SU-DHL-6 (cell line): Measurements from ENCODE around the gene ADAM12.

Source experiments
- H2AFZ ChIP-seq: fragments of 200-600 bp; sonication (generic); 2 replicates; pipeline ENCODE4 v1.6.1; 2014; ENCODE audit warnings: low read depth, mild to moderate bottlenecking, moderate library complexity, mixed read lengths, antibody characterized with exemption, low read length; ENCODE audit not compliant: severe bottlenecking
- H3F3A ChIP-seq: fragments of 200-600 bp; shearing (Covaris generic); 2 replicates; pipeline ENCODE4 v1.6.0; 2016; ENCODE audit warnings: antibody characterized with exemption, mild to moderate bottlenecking; ENCODE audit not compliant: insufficient read depth
- H3K27ac ChIP-seq: fragments of 200-600 bp; sonication (generic); 2 replicates; pipeline ENCODE4 v1.5.1; 2016; ENCODE audit warnings: low read depth, mild to moderate bottlenecking, low read length, moderate library complexity, mixed read lengths
- H3K27me3 ChIP-seq: fragments of 200-600 bp; sonication (generic), shearing (Covaris generic); 2 replicates; pipeline ENCODE4 v1.6.0; 2014; ENCODE audit warnings: mild to moderate bottlenecking, low read length
- H3K36me3 ChIP-seq: fragments of 200-600 bp; sonication (generic); 2 replicates; pipeline ENCODE4 v1.6.1; 2014; ENCODE audit warnings: mild to moderate bottlenecking, low read length, mixed read lengths
- H3K4me2 ChIP-seq: fragments of 300-600, 200-600 bp; shearing (Covaris generic), sonication (generic); 2 replicates; pipeline ENCODE4 v1.6.0; 2014; ENCODE audit warnings: low read length, low read depth, mild to moderate bottlenecking; ENCODE audit not compliant: poor library complexity, severe bottlenecking
- H3K4me3 ChIP-seq: fragments of 200-600 bp; sonication (generic); 2 replicates; pipeline ENCODE4 v1.5.1; 2014; ENCODE audit warnings: antibody characterized with exemption, low read length, mild to moderate bottlenecking, mixed read lengths; ENCODE audit not compliant: insufficient read depth, poor library complexity, severe bottlenecking
- H3K79me2 ChIP-seq: fragments of 200-600 bp; sonication (generic); 2 replicates; pipeline ENCODE4 v1.6.1; 2014; ENCODE audit warnings: mild to moderate bottlenecking, low read length, moderate library complexity; ENCODE audit not compliant: insufficient read depth
- H3K9ac ChIP-seq: fragments of 200-600 bp; sonication (generic); 2 replicates; pipeline ENCODE4 v1.7.0; 2014; ENCODE audit warnings: mild to moderate bottlenecking, low read length
- H3K9me2 ChIP-seq: fragments of 200-600 bp; sonication (generic); replicated peaks from 2 replicates; pipeline ENCODE4 v1.6.1; 2014; ENCODE audit warnings: low read length; ENCODE audit not compliant: insufficient read depth
- H3K9me3 ChIP-seq: fragments of 200-600 bp; sonication (generic); 2 replicates; pipeline ENCODE4 v1.6.1; 2014; ENCODE audit warnings: low read length, mixed read lengths; ENCODE audit not compliant: insufficient read depth
- H4K20me1 ChIP-seq: fragments of 200-600 bp; sonication (generic); 2 replicates; pipeline ENCODE4 v1.6.1; 2014; ENCODE audit warnings: low read depth, mild to moderate bottlenecking, antibody characterized with exemption, low read length, moderate library complexity, mixed read lengths
- CTCF ChIP-seq: fragments of 200-600 bp; sonication (generic); IDR thresholded peaks from one replicate; pipeline ENCODE4 v1.5.1; 2017; ENCODE audit warnings: antibody characterized with exemption, mild to moderate bottlenecking, low read length, moderate library complexity; ENCODE audit not compliant: insufficient read depth, poor library complexity, severe bottlenecking
- EZH2phosphoT487 ChIP-seq: fragments of 200-600 bp; sonication (generic), shearing (Covaris generic); conservative IDR thresholded peaks from 2 replicates; pipeline ENCODE4 v1.6.1; 2018; ENCODE audit warnings: mild to moderate bottlenecking, antibody characterized with exemption, low read length, moderate library complexity, mixed read lengths

ADAM12 gene

DNA sequence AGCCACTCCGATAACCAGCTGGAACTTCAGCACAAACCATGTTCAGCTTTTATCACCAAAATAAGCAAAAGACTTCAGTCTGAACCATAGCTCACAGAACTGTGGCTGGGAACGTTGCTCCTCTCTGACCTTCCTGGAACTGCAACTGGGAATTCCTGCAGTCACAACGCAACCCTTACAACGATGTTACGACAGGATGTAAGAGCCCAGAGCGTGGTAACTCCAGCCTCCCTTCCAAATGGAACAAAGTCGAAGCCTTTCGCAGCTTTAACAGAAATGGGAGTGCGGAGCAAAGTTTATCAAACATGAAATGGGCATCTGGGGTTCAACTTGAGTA lies 162.6 kb downstream of the ADAM12 start:
- Histone ChIP-seq H3K36me3 (no peaks in the 10 kb centered on the region), H3K27me3 (no peaks in the 10 kb centered on the region), H3K9me2 (no peaks in the 10 kb centered on the region), H3K9ac (no peak overlapping the region), H3K4me2 (no peak overlapping the region), H4K20me1 (no peaks in the 10 kb centered on the region), H3K79me2 (no peaks in the 10 kb centered on the region), H3K9me3 (no peaks in the 10 kb centered on the region), H3K4me3 (no peak overlapping the region), H3F3A (no peaks in the 10 kb centered on the region), H3K27ac (no peak overlapping the region), H2AFZ (no peak overlapping the region)
- TF ChIP-seq CTCF, result no peak
- TF ChIP-seq EZH2phosphoT487, result no peak

DNA sequence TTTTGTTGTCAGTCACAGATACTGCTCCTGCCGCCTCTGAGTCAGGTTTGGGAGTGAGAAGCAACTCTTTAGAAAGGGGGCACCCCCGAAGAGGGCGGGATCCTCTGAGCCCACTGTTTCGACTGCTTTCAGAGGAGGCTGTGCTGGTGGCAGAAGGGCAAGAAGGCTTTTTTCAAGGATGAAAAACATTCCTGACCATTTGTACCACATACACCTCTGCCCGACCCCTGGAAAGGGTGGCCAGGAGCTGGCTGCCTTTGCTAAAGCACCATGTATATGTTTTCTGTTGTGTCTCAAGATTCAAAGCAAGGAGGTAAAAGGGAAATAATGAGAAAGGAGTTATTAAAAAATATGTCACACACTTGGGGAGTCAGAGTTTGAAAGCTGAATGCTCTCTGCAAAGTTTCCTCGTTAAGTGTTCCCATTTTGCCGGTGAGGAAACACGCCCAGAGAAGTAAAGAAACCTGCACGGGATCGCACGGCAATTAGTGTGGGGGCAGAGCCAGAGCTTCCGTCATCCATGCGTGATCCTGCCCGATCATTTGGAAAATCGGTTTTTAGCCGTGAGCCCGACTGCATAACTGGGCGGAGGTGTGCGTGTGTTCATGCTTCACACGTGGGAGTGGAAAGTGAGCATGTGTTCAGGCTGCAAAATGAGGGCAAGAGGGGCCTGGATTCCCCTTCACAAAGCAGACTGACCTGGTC lies 163.2 kb downstream of the ADAM12 start:
- H3K9me2 ChIP-seq, result no peaks in the 10 kb centered on the region
- no peaks in the 10 kb centered on the region for H3K27me3 ChIP-seq
- H4K20me1 ChIP-seq, result no peaks in the 10 kb centered on the region
- no peak overlapping the region for H2AFZ ChIP-seq
- H3K36me3 ChIP-seq, result no peaks in the 10 kb centered on the region
- H3K9ac ChIP-seq, result no peak overlapping the region
- H3K79me2 ChIP-seq, result no peaks in the 10 kb centered on the region
- H3K27ac ChIP-seq, result no peak overlapping the region
- no peak overlapping the region for H3K4me2 ChIP-seq
- no peaks in the 10 kb centered on the region for H3K9me3 ChIP-seq
- no peak overlapping the region for H3K4me3 ChIP-seq
- H3F3A ChIP-seq, result no peaks in the 10 kb centered on the region
- no peak for TF ChIP-seq CTCF
- no peak for TF ChIP-seq EZH2phosphoT487

DNA sequence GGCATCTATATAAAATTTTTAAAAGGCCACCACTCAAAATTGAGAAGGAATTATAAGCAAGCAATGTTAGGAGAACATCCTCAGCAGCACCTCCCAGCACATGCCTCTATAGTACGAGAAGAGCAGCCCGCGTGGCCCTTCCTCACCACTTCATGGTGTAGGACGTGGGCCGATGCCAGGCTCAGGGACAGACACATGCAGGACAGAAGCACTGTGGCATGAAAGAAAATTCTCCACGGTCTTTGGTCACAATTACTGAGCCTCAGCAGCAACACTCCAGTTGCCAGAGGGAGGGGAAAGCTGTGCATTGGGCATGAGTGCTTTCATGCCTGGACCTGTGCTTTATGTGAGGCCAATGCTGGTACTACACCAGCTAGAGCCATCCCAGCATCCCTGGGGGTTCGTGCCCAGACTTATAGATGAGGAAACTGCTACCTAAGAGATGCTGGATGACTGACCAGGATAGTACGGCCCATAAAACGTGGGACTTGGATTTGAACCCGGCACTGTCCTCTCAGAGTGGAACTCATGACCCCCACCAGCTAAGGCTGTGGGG lies 164.7 kb downstream of the ADAM12 start:
- no peaks in the 10 kb centered on the region for H3K9me2 ChIP-seq
- TF ChIP-seq CTCF (no peak), EZH2phosphoT487 (no peak)
- H3K4me2 ChIP-seq, result no peak overlapping the region
- H4K20me1 ChIP-seq, result no peaks in the 10 kb centered on the region
- no peaks in the 10 kb centered on the region for H3F3A ChIP-seq
- no peaks in the 10 kb centered on the region for H3K79me2 ChIP-seq
- H3K36me3 ChIP-seq, result no peaks in the 10 kb centered on the region
- no peaks in the 10 kb centered on the region for H3K27me3 ChIP-seq
- H3K4me3 ChIP-seq, result no peak overlapping the region
- H2AFZ ChIP-seq, result no peak overlapping the region
- no peaks in the 10 kb centered on the region for H3K9me3 ChIP-seq
- H3K9ac ChIP-seq, result no peak overlapping the region
- H3K27ac ChIP-seq, result no peak overlapping the region
